CD4-positive, CD25-positive, alpha-beta regulatory T cell (primary cell): ENCODE measurements around the gene ADIPOR1. TPM values are rescaled to one million over a fixed set of nuclear protein-coding genes. Genes with fewer than 3 reads are reported as not detected.

Source experiments
- ATAC-seq, 2 donors: fragments of 150-1000 bp; cut with Tn5 transposase; one replicate each; pipeline ENCODE4 v1.10.0; 2021; ENCODE audit warnings: low read depth in 2 of 2, moderate number of reproducible peaks in 2 of 2, moderate library complexity in 1 of 2
- DNase-seq, 3 donors: peaks; one replicate each; pipeline versions ENCODE4 v3.0.0 to v3.0.0-alpha.2; 2012 to 2022; ENCODE audit warnings: mixed read lengths in 1 of 3
- H3K27ac ChIP-seq: one replicate; pipeline ENCODE4 v1.7.0; 2013; ENCODE audit warnings: mild to moderate bottlenecking, low read length; ENCODE audit not compliant: insufficient read depth, poor library complexity, severe bottlenecking
- H3K27me3 ChIP-seq: one replicate; pipeline ENCODE4 v1.7.0; 2013; ENCODE audit warnings: low read length; ENCODE audit not compliant: control insufficient read depth, insufficient read depth
- H3K36me3 ChIP-seq: one replicate; pipeline ENCODE4 v1.7.0; 2013; ENCODE audit warnings: mild to moderate bottlenecking, low read length, moderate library complexity; ENCODE audit not compliant: control insufficient read depth, insufficient read depth
- H3K4me1 ChIP-seq: 2 replicates; pipeline ENCODE4 v1.7.0; 2013; ENCODE audit warnings: mild to moderate bottlenecking, low read length; ENCODE audit not compliant: insufficient read depth, control insufficient read depth, poor library complexity, severe bottlenecking
- H3K4me3 ChIP-seq: one replicate; pipeline ENCODE4 v1.7.0; 2013; ENCODE audit warnings: low read depth, mild to moderate bottlenecking, low read length, moderate library complexity
- H3K9me3 ChIP-seq, 2 experiments: 1 replicate in 1 of 2; 2 replicates in 1 of 2; pipeline ENCODE4 v1.7.0; 2013; ENCODE audit warnings: low read length in 2 of 2, mild to moderate bottlenecking in 1 of 2, moderate library complexity in 1 of 2; ENCODE audit not compliant: control insufficient read depth in 2 of 2
- H3K27ac Mint-ChIP-seq, 3 donors: one replicate each; pipeline ENCODE4 v1.8.0; 2020 to 2022; ENCODE audit warnings: mild to moderate bottlenecking in 3 of 3, mixed read lengths in 3 of 3, moderate library complexity in 2 of 3
- H3K27me3 Mint-ChIP-seq: one replicate; pipeline ENCODE4 v1.8.0; 2022; ENCODE audit warnings: mild to moderate bottlenecking, mixed read lengths
- H3K36me3 Mint-ChIP-seq: one replicate; pipeline ENCODE4 v1.8.0; 2020; ENCODE audit warnings: mixed read lengths
- H3K4me1 Mint-ChIP-seq, 4 donors: one replicate each; pipeline ENCODE4 v1.8.0; 2020 to 2022; ENCODE audit warnings: mixed read lengths in 4 of 4, mild to moderate bottlenecking in 1 of 4
- H3K4me3 Mint-ChIP-seq, 4 donors: one replicate each; pipeline ENCODE4 v1.8.0; 2020 to 2022; ENCODE audit warnings: mild to moderate bottlenecking in 4 of 4, mixed read lengths in 4 of 4, moderate library complexity in 3 of 4
- H3K9me3 Mint-ChIP-seq, 7 donors: one replicate each; pipeline ENCODE4 v1.8.0; 2020 to 2022; ENCODE audit warnings: mixed read lengths in 7 of 7, mild to moderate bottlenecking in 3 of 7, moderate library complexity in 2 of 7
- polyA plus RNA-seq, 4 donors: library from polyadenylated mRNA; unstranded; fragments of 300-500 nt; fragmentation: Illumina TruSeq; gene quantifications; one replicate each; pipeline ENCODE4 v1.2.3, GENCODE V29; 2021
- total RNA-seq: library from RNA; stranded (reverse); gene quantifications from one replicate; pipeline ENCODE4 v1.2.3, GENCODE V29; 2022

Gene ADIPOR1
- total and polyA plus RNA-seq, 5 donors from 2014 or later, result 70.0 to 117 (median 105) TPM

DNA sequence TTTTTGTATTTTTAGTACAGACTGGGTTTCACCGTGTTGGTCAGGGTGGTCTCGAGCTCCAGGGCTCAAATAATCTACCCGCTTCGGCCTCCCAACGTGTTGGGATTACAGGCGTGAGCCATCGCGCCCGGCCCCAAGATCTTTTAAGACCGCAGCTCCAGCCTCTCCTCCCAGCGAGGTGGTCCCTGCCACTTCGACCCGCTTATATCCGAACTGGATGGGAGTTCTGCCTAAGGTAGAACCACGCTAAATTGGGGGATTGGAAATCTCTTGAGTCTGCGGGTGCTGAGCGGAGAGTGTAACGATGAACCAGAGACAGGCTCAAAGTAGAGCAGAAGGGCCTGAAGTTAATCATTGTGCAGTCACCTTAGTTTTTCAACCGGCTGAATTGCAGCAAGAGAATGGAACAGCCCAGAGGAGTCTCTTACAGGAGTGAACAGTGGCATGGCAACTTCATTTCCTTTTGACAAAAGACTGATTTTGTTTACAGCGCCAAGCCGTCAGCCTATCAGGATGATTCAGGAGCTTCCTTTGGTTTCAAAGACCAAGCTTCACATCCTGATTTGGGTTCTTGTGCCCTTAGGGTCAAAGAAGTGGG is 9.7 kb upstream of the ADIPOR1 start:
- DNase-seq, result peak in 2 of 3 donors; percentile 26 to 67
- Histone ChIP-seq H3K27ac (peak overlapping the region; percentile 87), H3K36me3 (peaks cover 11% of the 10 kb centered on the region), H3K4me1 (peaks cover 22% of the 10 kb centered on the region), H3K9me3 (no peaks in the 10 kb centered on the region), H3K27me3 (no peaks in the 10 kb centered on the region), H3K4me3 (peak overlapping the region; percentile 85)
- Mint-ChIP-seq H3K27me3 (peaks cover 12% of the 10 kb centered on the region), H3K4me1 (peaks cover 5 to 35% (median 23%) of the 10 kb centered on the region in 4 donors), H3K36me3 (peaks cover 14% of the 10 kb centered on the region), H3K4me3 (peak overlapping the region; percentile 93 to 99 (median 96)), H3K9me3 (no peaks in the 10 kb centered on the region), H3K27ac (peak overlapping the region; percentile 78 to 95 (median 93))
- peak in 1 of 2 donors; percentile 7 for ATAC-seq

DNA sequence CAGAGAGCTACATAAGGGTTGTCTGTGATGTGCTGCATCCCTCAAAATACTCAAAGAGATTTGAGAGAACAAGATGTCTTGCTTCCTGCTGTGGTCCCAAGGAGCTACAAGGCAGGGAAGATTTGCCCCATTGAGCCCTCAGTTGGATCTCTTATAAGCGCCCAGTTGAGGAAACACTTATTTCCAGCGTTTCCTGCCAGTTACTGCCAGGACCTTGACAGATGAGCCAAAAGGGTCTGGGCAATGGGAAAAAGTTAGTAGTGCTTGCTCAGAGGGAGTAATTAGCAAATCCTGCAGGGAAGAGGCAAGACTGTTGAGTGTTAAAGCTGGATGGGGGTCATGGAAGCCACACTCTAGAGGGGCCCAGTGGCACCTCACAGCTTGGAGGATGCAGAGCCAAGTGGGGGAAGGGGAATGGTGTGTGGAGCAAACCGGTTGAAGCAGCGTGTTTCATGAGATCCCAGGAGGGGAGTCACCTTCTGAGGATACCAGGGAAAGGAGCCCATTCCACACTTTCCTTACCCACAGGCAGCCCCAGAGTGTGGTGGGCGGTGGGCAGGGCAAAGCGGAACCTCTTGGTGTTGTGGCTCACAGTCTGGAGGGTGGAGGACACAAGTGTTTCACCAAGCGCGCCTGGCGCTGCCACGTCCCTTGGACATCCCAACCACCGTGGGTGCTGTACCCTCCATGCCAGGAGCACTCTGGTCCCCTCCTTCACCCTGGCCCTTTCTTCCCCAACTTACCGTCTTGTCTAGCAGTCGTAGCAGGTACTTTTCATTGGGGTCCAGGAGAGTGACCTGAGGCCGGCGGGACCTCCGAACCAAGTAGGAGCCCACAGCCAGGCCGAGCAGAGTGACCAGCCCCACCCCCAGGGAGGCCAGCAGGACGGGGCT is 8.1 kb upstream of the ADIPOR1 start:
- Histone ChIP-seq H3K27me3 (no peaks in the 10 kb centered on the region), H3K4me3 (no peak overlapping the region), H3K27ac (peak overlapping the region; percentile 87), H3K4me1 (peaks cover 22% of the 10 kb centered on the region), H3K36me3 (peaks cover 18% of the 10 kb centered on the region), H3K9me3 (no peaks in the 10 kb centered on the region)
- H3K27ac Mint-ChIP-seq, result peak overlapping the region; percentile 47 to 92 (median 92)
- H3K36me3 Mint-ChIP-seq, result peaks cover 16% of the 10 kb centered on the region
- no peaks in the 10 kb centered on the region for H3K9me3 Mint-ChIP-seq
- peak overlapping the region; percentile 82 to 97 (median 86) for H3K4me3 Mint-ChIP-seq
- ATAC-seq (no peak), DNase-seq (no peak)
- H3K27me3 Mint-ChIP-seq, result peaks cover 5% of the 10 kb centered on the region
- H3K4me1 Mint-ChIP-seq, result peaks cover 5 to 35% (median 23%) of the 10 kb centered on the region in 4 donors

DNA sequence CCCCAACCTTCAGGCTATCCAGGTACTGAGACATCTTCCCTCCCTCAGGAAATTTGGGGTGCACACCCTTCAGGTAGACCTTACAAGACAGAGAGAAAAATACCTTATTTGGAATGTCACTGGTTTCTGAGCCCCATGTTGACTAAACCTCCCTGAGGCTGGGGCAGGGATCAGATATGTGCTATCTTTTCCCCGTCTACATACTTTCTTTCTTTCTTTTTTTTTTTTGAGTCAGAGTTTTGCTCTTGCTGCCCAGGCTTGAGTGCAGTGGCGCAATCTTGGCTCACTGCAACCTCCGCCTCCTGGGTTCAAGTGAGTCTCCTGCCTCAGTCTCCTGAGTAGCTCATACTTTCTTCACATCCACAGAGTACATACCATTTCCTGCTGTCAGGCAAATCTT is 7.3 kb upstream of the ADIPOR1 start:
- peaks cover 5% of the 10 kb centered on the region for H3K27me3 Mint-ChIP-seq
- H3K9me3 Mint-ChIP-seq, result no peaks in the 10 kb centered on the region
- Histone ChIP-seq H3K36me3 (peaks cover 18% of the 10 kb centered on the region), H3K27ac (peak overlapping the region; percentile 87), H3K4me1 (peaks cover 22% of the 10 kb centered on the region), H3K9me3 (no peaks in the 10 kb centered on the region), H3K27me3 (no peaks in the 10 kb centered on the region), H3K4me3 (no peak overlapping the region)
- H3K4me1 Mint-ChIP-seq, result peaks cover 5 to 35% (median 23%) of the 10 kb centered on the region in 4 donors
- H3K36me3 Mint-ChIP-seq, result peaks cover 16% of the 10 kb centered on the region
- DNase-seq (no peak), ATAC-seq (no peak)
- H3K27ac Mint-ChIP-seq, result peak overlapping the region in 2 of 3 donors; percentile 47 to 92
- peak overlapping the region; percentile 82 to 97 (median 86) for H3K4me3 Mint-ChIP-seq

DNA sequence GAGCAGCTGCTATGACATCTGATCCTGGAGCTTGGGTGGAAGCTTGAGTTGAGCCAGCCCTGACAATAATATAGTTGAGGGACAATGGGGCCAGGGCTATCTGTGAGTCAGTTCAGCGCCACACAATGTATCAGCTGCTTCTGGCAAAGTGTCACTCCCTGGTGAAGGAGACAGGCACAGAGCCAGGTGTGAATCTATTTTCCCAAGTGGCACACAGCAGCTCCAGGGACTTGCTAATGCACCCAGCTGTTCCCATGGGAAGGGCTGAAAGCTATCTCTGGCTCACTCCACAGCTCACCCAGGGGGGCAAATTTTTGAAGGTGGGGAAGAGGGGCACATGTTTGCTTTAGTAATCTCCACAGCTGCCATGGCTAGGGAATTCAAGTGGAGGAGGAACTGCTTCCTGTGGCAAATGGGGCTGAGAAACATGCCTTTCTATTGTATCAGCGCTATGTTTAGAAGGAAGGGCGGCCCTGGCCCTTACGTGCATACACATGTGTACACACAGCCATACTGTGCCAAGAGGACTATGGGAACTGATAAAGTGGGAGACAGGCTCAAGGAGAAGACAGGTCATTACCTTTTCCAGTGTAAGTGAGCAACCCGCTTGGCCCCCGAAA is 6.8 kb upstream of the ADIPOR1 start:
- peaks cover 5 to 35% (median 23%) of the 10 kb centered on the region in 4 donors for H3K4me1 Mint-ChIP-seq
- H3K4me3 Mint-ChIP-seq, result peak overlapping the region in 3 of 4 donors; percentile 54 to 97 (median 84)
- H3K36me3 Mint-ChIP-seq, result peaks cover 16% of the 10 kb centered on the region
- Histone ChIP-seq H3K27ac (no peak overlapping the region), H3K36me3 (peaks cover 18% of the 10 kb centered on the region), H3K9me3 (no peaks in the 10 kb centered on the region), H3K4me1 (peaks cover 22% of the 10 kb centered on the region), H3K27me3 (no peaks in the 10 kb centered on the region), H3K4me3 (no peak overlapping the region)
- H3K27me3 Mint-ChIP-seq, result peaks cover 5% of the 10 kb centered on the region
- no peaks in the 10 kb centered on the region for H3K9me3 Mint-ChIP-seq
- ATAC-seq (no peak), DNase-seq (no peak)
- H3K27ac Mint-ChIP-seq, result peak overlapping the region in 2 of 3 donors; percentile 12 to 79

DNA sequence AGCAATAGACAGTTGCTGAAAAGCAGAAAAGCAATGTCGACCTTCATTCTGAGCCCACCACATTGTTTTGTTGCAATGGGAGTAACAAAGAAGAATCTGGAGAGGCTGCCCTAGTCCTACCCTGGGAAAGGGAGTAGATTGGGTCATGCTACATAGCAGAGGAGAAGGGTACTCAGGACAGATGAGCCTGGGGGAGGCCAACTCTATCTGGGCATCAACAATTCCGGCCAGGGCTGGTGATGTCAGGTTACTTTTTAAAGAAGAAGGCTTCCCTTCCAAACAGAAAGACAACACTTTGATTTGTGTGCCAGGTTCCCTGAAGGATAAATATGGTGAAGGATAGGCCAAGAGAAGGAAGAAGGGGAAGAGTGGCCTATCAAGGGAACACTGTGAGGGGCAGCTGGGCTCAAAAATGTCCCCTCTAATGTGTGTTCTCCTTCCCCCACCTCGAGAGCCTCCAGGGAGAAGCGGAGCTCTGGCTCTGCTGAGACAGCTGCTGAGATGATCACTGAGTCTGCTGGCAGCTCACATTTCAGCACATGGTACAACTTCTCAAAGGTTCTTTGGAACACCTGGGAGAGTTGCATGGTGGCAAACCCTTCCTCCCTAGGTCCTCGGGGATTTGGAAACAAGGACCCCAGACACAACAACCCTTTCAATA is 3.2 kb upstream of the ADIPOR1 start:
- DNase-seq (no peak), ATAC-seq (no peak)
- Mint-ChIP-seq H3K36me3 (peaks cover 16% of the 10 kb centered on the region), H3K27ac (no peak overlapping the region), H3K9me3 (no peaks in the 10 kb centered on the region), H3K27me3 (no peaks in the 10 kb centered on the region), H3K4me3 (peak overlapping the region in 2 of 4 donors; percentile 2 to 62), H3K4me1 (peaks cover 18 to 38% (median 24%) of the 10 kb centered on the region in 4 donors)
- H3K36me3 ChIP-seq, result peaks cover 18% of the 10 kb centered on the region
- H3K27ac ChIP-seq, result no peak overlapping the region
- peaks cover 25% of the 10 kb centered on the region for H3K4me1 ChIP-seq
- H3K9me3 ChIP-seq, result no peaks in the 10 kb centered on the region
- no peak overlapping the region for H3K4me3 ChIP-seq
- no peaks in the 10 kb centered on the region for H3K27me3 ChIP-seq

DNA sequence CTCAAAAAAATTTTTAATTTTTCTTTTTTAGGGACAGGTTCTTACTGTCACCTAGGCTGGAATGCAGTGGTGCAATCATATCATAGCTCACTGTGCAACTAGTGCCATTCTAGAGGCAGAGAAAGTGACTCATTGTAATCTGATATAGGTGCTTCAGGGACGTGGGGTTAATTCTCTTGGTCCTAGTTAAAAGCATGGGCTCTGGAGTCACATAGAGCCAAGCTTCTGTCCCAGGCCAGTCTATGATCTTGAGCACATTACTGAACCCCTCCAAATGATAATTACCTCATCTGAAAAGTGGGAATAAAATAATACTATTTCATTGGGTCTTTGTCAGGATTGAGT is 1.1 kb upstream of the ADIPOR1 start:
- H3K9me3 ChIP-seq, result no peaks in the 10 kb centered on the region
- DNase-seq (no peak), ATAC-seq (no peak)
- no peaks in the 10 kb centered on the region for H3K27me3 ChIP-seq
- peaks cover 16% of the 10 kb centered on the region for H3K36me3 ChIP-seq
- H3K27ac ChIP-seq, result no peak overlapping the region
- Mint-ChIP-seq H3K4me1 (peaks cover 23 to 43% (median 33%) of the 10 kb centered on the region in 4 donors), H3K27me3 (no peaks in the 10 kb centered on the region), H3K4me3 (peak overlapping the region in 3 of 4 donors; percentile 95 to 96 (median 95)), H3K9me3 (no peaks in the 10 kb centered on the region), H3K36me3 (peaks cover 12% of the 10 kb centered on the region), H3K27ac (peak overlapping the region in 2 of 3 donors; percentile 91 to 98)
- no peak overlapping the region for H3K4me3 ChIP-seq
- H3K4me1 ChIP-seq, result peaks cover 31% of the 10 kb centered on the region

DNA sequence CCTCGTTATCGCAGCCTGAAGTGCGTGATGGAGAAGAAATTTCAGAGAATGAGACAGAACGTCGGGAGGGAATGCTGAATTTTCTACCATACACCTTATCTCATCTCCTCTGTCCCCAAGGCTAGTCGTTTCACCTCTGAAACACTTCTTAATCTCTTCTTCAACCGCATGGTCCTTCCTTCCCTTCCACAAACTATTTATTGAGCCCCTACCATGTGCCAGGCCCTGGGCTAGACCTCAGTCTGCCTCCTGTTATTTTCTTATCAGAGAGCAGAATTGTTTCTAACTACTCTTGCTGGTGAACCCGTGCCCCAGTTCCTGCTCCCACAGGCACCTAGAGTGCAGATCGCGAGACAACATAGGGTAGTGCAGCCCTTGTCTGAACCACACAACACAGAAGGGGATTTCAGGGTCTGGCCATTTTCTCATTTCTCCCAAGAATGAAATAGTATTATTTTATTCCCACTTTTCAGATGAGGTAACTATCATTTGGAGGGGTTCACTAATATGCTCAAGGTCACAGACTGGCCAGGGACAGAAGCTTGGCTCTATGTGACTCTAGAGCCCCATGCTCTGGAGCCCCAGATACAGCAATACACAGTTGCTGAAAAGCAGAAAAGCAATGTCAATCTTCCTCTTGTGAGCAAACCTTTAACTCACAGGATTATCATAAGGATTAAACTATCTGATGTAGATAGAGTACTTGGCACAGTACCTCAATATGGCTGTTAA is 598 bp upstream of the ADIPOR1 start:
- Mint-ChIP-seq H3K4me1 (peaks cover 28 to 47% (median 37%) of the 10 kb centered on the region in 4 donors), H3K27ac (peak overlapping the region; percentile 91 to 98 (median 94)), H3K4me3 (peak overlapping the region; percentile 88 to 96 (median 95)), H3K27me3 (no peaks in the 10 kb centered on the region), H3K36me3 (peaks cover 9% of the 10 kb centered on the region), H3K9me3 (no peaks in the 10 kb centered on the region)
- Histone ChIP-seq H3K27ac (peak overlapping the region; percentile 89), H3K9me3 (no peaks in the 10 kb centered on the region), H3K4me3 (peak overlapping the region; percentile 89), H3K36me3 (peaks cover 13% of the 10 kb centered on the region), H3K4me1 (peaks cover 32% of the 10 kb centered on the region), H3K27me3 (no peaks in the 10 kb centered on the region)
- no peak for DNase-seq
- peak in 1 of 2 donors; percentile 1 for ATAC-seq
